GM19463 (cell line): ENCODE measurements around the gene CDK14.

ENCODE experiments used
- ATAC-seq: cut with Tn5 transposase; IDR thresholded peaks from one replicate; pipeline ENCODE4 v1.9.1; 2021; ENCODE audit warnings: mild to moderate bottlenecking, moderate library complexity; ENCODE audit not compliant: unreplicated experiment

Gene CDK14

GRCh38 chr7:90596671-90597562 is 796 bp downstream of the CDK14 start:
- ATAC-seq = peak; percentile 22

- no peak for ATAC-seq
These were observed 1.6 kb downstream of the CDK14 start for GRCh38 chr7:90597563-90598253.

DNA sequence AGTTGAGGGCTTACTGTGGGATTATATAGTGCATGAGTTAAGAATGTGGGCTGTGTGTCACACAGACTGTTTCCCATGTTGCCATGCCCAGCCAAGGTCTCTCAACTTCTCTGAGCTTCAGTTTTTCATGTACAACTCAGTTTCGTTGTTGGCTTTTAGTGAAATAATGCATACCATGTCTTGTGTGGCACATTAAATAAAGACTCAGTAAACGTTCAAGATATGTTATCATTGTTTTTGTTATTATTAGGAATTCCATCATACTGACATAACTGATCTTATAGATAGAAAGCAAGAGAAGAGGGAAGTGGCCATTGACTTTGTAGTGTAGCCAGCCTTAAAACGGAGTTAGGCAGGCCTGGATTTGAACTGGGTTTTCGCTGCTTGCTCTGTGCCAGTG is 2.9 kb downstream of the CDK14 start:
- ATAC-seq = no peak

DNA sequence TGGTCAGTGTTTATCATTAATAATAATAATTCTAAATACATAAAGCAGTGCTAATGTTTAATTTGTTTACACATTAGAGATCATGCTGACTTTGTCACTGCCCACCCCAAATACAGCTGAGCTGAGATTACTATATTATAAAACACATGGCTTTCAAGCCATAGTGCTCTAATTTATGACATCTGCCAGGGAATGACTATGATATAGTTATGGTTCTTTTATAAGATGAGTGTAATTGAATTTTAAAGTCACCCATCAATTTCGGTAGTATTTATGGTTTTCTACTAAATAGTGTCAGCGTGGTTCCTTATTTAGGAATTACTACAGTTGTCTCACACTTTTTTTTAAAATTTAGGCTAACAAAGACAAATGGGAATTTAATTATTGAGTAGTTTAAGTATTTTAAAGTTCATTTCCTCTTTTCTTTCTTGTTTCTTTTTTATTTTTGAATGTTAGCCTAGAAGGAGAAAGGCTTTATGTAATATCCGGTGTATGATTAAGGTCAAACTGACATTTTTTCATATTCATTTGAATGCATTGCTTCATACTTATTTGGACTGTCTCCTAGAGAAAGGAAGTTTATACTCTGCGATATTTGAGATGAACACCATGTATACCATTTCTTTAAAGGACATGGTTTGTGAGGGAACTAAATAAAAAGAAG is 3.9 kb downstream of the CDK14 start:
- ATAC-seq = no peak

- no peak for ATAC-seq
These were observed 6.2 kb downstream of the CDK14 start for GRCh38 chr7:90602303-90602702.

- no peak for ATAC-seq
These were observed 7.2 kb downstream of the CDK14 start for GRCh38 chr7:90603346-90603745.

DNA sequence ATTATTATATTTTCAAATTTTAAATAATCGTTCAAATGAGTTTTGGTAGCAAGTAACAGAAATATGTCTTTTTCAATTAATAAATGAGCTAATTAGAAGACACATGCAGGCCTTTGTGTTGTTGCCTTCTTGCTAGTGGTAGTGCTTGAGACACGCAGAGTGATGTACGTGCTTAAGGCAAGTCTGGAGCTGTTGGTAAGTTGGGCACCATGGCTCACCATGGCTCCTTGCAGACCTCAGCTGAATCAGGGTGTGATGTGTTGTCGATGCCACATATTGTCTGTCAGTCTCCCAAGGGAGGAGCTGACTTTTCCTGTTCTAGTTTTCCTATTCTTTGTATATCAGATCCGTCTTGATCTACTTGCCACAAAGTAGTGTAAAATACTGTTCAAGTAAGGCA is 8.3 kb downstream of the CDK14 start:
- ATAC-seq = no peak

DNA sequence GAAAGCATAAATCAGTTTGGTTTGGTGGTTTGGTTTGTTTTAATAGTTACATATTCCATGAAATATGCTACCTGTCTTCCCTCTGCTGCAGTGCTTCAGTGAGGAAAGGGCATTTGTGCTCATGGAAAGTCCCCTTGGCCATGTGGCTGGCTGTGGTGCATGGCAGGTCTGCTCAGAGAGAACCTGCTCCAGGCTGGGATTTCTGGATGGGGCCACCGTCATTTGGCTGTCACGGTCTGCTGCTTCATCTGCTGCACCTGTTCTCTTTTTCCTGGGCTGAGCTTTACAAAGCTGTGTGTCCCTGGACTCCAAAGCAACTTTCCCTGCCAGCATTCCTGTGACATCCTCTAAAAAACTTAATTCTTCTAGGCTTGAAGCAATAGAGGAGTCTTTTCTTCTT is 8.9 kb downstream of the CDK14 start:
- ATAC-seq = peak; percentile 56

DNA sequence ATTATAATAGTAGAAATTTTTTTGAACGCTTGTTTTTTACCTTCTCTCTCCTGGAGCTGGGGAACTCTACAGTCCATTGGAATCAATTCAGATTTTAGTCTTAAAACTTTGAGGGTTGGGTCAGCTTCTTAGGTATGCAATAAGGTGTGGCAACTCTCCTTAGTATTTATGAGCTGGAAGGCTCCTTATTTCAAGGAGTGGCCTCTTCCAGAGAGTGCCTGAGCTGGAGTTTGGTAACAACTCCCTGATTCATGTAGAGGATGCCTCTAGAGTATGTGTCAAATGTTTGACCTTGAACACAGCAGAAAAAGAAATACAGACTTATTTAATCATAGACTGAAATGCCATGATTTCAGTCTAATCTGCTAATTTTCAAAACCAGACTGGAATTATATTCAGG is 11.1 kb downstream of the CDK14 start:
- no peak for ATAC-seq

GRCh38 chr7:90610105-90610504 is 14.0 kb downstream of the CDK14 start:
- no peak for ATAC-seq

DNA sequence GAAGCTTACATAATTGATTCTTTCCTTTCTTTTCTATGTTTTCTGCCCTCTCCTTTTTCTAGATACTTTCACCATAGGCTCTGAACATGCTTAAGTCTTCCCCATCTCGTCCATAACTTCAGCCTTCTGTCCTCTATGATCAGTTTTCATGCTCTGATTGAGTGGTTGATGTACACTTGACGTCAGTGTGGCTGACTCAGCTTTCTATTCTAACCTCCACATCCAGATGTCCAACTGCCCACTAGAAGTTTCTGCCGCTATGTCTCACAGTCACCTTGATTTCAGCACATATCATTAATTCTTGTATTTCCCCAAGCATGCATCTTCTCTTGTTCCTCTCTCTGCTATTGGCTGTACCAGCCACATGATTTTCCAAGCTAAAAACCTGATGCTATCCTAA is 15.0 kb downstream of the CDK14 start:
- no peak for ATAC-seq

- peak; percentile 94 for ATAC-seq
These were observed 17.0 kb downstream of the CDK14 start for GRCh38 chr7:90613088-90613498.

- no peak for ATAC-seq
These were observed 21.3 kb downstream of the CDK14 start for GRCh38 chr7:90617442-90617841.

DNA sequence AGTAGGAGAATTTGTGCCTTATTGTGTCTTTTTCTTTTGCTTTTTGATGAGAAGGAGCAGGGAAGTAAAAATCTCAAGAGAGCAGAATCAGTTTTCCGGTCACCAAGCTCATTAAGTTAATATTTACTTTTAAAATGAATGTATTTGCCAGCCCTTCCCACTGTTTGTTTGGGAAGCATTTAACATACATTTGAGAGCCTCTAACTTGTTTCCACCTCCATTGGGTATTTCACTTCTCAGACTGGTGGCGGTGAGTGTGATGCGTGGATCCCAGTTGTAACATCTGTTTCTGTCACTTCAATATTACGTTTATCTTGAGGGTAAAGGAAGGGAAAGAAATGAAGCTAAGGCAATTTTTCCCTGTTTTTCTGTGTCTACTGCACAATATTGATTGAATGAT is 22.8 kb downstream of the CDK14 start:
- no peak for ATAC-seq

DNA sequence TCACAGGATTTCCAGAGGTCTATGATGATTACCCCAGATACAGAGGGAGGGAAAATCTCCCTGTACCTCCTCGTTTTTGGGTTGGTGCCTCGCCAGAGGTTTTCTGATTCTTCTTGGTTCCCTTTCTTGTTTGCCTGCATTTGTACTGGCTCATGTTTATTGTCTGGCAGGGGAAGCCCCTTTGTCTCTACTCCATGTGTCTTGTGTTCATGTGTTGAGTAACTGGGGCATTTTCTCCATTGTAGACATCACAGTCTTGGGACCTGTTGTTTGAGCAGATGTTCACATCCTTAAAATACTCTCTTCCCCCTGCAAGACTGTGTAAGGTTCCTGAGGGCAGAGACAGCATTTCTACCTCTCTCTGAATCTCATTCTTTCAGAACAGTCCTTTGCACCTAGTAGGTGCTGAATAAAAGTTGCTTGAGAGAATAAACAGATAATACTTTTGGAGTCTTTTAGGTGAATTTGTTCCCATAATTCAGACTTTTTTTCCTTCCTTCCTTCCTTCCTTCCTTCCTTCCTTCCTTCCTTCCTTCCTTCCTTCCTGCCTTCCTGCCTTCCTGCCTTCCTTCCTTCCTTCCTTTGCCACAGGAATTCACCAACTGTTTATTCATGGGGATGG is 25.1 kb downstream of the CDK14 start:
- ATAC-seq = peak; percentile 82

GRCh38 chr7:90621747-90622140 is 25.6 kb downstream of the CDK14 start:
- ATAC-seq = no peak

DNA sequence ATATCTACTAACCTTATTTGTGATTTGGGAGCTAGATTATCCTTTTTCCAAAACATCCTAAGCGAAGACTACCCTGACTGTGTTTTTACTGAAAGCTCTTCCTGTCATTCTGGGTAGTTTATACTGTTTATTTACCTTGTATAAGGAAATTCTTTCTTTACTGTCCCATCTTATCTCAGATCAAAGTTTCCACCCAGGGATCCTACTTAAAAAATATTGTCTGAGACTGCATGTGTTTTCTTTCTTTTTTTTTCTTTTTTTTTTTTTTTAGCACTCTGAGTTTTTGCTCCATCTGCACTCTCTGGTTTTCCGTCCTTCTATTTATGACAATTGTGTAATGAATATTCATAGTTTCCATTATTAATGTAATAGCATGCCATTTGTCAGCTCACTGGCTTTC is 26.5 kb downstream of the CDK14 start:
- ATAC-seq = no peak

- no peak for ATAC-seq
These were observed 28.2 kb downstream of the CDK14 start for GRCh38 chr7:90624225-90624911.

DNA sequence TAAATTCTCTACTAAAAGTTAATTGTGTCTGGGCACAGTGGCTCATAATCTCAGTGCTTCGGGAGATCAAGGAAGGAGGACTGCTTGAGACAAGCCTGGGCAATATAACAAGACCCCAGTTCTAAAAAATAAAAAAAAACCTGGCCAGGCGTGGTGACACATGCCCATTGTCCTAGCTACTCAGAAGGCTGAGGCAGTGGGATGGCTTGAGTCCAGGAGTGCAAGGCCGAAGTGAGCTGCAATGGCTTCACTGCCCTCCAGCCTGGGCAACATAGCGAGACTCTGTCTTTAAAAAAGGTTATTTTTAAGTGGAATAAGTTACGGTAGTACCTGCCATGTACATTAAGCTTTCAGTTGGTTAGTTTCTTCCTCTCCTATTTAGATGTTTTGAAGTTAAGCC is 28.9 kb downstream of the CDK14 start:
- ATAC-seq = no peak

DNA sequence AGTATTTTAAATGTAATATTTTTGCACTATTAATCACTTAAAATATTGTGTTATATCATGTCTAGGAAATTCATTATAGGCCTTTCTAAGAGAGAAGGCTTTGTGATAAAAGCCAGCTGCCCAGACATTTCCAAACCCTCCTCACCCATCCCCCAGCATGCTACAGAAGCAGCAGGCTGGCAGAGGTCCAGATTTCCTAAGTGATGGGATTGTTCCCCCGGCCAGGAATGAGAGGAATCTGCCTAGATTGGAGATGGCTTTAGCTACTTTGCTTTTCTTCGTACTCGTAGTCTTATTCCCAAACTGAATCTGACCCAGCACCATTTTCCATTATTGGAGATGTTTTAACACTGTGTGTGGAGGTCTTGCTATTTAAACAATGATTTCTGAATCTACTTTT is 29.4 kb downstream of the CDK14 start:
- no peak for ATAC-seq

DNA sequence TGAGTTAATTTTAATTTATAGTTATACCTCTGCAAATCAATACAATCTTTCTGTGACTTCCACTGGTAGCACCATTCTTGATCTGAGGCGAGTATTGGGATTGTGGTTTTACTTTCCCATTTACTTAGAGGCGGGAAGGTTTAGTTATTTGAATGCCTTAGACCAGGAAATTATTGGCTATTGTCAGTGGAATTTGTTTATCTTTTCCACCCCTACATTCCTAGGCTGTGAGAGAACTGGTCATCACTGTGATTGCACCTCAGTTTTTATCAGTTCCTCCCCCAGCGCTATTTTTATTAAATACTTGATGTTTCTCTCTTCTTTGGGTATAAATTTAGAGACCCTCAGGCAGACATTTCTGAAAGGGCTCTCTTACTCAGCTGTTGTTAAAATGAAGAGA is 29.9 kb downstream of the CDK14 start:
- no peak for ATAC-seq
